Bronchial epithelial cell (primary cell): ENCODE results near the gene STEAP2. TPM values are rescaled to one million over a fixed set of nuclear protein-coding genes. Genes with fewer than 3 reads are reported as not detected.

Experiments used
- DNase-seq: peaks from one replicate; pipeline ENCODE4 v3.0.0-alpha.2; 2010; ENCODE audit warnings: low read depth
- FAIRE-seq: peaks from 2 replicates; lab custom pipeline; 2011; peaks lifted over from hg19 to GRCh38; lab: Jason Lieb, UNC
- H3K27me3 ChIP-seq: 2 replicates; pipeline ENCODE4 v1.5.1; 2011; ENCODE audit warnings: low read length; ENCODE audit not compliant: control insufficient read depth, insufficient read depth
- H3K36me3 ChIP-seq: 2 replicates; pipeline ENCODE4 v1.5.1; 2011; ENCODE audit warnings: low read length; ENCODE audit not compliant: control insufficient read depth, insufficient read depth
- H3K4me3 ChIP-seq: 2 replicates; pipeline ENCODE4 v1.5.1; 2011; ENCODE audit warnings: mild to moderate bottlenecking, low read depth, low read length, control low read depth
- total RNA-seq: library from RNA; depleted of rRNA; stranded (reverse); fragments of >200 nt; gene quantifications from 2 replicates; pipeline ENCODE4 v1.2.1, GENCODE V29; 2014
- TF ChIP-seq, protein P1 (sequence below): IDR thresholded peaks from 2 replicates; pipeline ENCODE4 v1.5.1; 2011; ENCODE audit warnings: mild to moderate bottlenecking, moderate library complexity, low read length, control low read depth, inconsistent platforms; ENCODE audit not compliant: insufficient read depth, severe bottlenecking

The STEAP2 gene
- total RNA-seq, 1 donor from 2014 or later = 3.9 TPM

DNA sequence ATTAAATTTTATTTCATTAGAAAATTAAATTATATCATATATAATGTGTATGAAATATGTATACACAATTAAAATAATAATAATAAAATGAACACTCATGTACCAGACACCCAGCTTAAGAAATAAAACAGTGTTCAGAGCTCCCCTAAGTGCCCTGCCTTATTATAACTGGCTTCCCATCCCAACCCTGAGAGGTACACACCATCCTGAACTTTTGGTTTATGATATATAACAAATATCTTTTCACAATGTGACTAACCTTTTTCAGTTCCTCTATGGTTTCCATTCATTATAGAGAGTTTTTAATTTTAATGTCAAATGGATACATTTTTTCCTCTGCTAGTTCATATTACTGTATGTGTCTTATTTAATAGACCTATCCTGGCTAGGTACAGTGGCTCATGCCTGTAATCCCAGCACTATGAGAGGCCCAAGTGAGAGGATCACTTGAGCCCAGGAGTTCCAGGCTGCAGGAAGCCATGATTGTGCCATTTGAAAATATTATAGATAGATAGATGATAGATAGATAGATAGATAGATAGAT, 24.0 kb upstream of the STEAP2 start:
- no peak overlapping the region for H3K4me3 ChIP-seq
- H3K36me3 ChIP-seq = no peaks in the 10 kb centered on the region
- TF ChIP-seq, protein P1, sequence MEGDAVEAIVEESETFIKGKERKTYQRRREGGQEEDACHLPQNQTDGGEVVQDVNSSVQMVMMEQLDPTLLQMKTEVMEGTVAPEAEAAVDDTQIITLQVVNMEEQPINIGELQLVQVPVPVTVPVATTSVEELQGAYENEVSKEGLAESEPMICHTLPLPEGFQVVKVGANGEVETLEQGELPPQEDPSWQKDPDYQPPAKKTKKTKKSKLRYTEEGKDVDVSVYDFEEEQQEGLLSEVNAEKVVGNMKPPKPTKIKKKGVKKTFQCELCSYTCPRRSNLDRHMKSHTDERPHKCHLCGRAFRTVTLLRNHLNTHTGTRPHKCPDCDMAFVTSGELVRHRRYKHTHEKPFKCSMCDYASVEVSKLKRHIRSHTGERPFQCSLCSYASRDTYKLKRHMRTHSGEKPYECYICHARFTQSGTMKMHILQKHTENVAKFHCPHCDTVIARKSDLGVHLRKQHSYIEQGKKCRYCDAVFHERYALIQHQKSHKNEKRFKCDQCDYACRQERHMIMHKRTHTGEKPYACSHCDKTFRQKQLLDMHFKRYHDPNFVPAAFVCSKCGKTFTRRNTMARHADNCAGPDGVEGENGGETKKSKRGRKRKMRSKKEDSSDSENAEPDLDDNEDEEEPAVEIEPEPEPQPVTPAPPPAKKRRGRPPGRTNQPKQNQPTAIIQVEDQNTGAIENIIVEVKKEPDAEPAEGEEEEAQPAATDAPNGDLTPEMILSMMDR = no peak
- FAIRE-seq = no peak
- no peaks in the 10 kb centered on the region for H3K27me3 ChIP-seq
- no peak for DNase-seq

DNA sequence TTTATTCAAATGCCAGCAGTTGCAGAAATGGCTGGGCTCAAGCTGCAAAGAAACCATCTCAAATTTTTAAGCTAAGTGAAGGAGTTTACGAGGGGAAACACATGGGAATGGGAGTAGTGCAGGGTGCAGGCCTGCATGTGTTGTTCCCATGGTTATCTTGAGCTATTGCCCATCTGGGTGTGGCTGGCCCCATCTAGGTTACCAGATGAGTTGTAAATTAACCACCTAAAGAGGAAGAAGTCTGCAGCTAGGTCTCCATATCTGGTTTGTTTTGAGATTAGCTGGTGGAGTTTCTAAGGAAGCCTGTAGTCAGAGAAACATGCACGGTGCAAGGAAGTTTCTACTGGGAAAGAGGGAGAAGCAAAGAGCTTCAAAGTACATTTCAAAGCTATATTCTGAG, 23.3 kb upstream of the STEAP2 start:
- FAIRE-seq = no peak

DNA sequence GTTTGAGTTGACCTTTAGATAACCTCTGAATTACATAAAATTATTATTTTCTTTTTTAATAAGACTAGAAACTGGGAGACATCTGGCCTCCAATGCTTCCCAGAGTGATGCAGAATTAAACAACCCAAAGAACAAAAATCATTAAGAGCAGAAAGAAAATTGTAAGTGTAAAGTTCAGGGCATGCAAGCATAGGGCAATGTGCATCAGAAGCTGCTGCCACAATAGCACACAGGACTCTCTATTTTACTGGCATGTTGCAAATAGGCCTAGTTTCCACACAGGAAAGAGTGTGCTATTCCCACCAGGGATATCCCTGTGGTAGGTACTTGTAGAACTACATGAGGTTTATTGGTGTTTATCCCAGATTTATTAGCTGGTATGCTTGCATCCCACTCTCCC, 20.5 kb upstream of the STEAP2 start:
- DNase-seq (no peak), FAIRE-seq (no peak)
- Histone ChIP-seq H3K27me3 (no peaks in the 10 kb centered on the region), H3K4me3 (no peak overlapping the region), H3K36me3 (no peaks in the 10 kb centered on the region)
- TF ChIP-seq, protein P1 = no peak

More for the DNA sequence above, 23.3 kb upstream of the STEAP2 start:
- no peak for DNase-seq
- TF ChIP-seq, protein P1 = no peak
- Histone ChIP-seq H3K4me3 (no peak overlapping the region), H3K27me3 (no peaks in the 10 kb centered on the region), H3K36me3 (no peaks in the 10 kb centered on the region)

DNA sequence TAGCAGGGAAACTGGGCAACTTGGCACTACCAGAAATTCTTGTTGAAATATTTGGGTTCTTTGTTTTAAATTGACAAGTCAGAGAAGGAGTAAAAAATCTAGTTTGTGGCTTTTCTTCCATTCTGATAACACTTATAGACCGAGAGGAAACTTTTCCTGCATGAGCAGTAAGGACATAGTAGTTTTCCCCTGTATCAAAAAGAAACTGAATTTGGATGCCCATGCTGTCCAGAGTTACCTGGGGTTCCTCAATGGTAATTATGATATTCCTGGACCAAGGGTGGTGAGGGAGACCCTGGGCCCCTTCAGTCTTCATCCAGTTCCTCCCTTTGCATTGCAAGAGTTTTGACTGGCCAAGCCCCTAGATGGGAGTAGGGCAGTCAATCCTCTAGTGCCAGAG, 19.9 kb upstream of the STEAP2 start:
- H3K4me3 ChIP-seq = no peak overlapping the region
- TF ChIP-seq, protein P1 = no peak
- H3K27me3 ChIP-seq = no peaks in the 10 kb centered on the region
- FAIRE-seq (no peak), DNase-seq (no peak)
- H3K36me3 ChIP-seq = no peaks in the 10 kb centered on the region

DNA sequence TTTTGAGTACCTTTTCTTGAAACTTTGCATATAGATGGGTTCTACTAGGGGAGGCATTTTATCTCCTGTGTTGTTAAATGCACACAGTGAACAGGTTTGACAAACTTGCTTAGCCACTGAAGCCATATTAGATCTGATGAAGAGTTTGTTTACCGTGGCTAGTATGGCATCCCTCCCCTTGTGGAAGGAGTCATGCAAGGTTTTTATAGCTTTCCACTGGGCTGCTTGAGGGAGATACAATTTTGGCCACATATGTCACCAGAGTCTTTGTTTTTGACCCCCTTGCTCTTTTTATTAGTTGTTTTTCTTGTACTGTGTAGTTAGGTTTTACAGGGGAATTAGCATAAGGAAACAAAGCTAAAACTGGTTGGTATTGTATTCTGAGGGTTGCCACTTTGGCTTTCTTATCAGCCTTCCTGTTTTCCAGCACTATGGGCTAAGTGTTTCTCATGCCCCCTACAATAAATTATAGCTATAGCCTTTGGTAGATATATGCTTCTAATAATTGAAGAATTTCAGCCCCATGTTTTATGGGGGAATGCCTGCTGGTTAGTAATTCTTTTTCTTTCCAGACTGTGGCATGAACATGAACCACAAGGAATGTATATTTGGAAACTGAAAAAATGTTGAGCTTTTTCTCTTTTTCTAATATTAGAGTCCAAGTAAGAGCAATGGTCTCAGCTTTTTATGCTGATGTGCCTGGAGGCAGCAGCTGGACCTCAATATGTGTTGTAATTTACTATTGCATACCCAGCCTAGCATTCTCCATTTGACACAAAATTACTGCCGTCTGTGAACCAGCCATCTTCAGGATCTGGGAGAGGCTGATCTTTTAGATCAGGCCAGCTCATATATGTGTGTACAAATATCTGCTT, 18.4 kb upstream of the STEAP2 start:
- DNase-seq (no peak), FAIRE-seq (no peak)
- Histone ChIP-seq H3K4me3 (no peak overlapping the region), H3K27me3 (no peaks in the 10 kb centered on the region), H3K36me3 (no peaks in the 10 kb centered on the region)
- TF ChIP-seq, protein P1 = no peak
